PC-9 (cell line): ENCODE results near the gene ATP2B2.

Source experiments
- EZH2 ChIP-seq: fragments of 200-600 bp; sonication (generic); IDR thresholded peaks from 2 replicates; pipeline ENCODE4 v1.8.0; 2017; ENCODE audit warnings: antibody characterized with exemption, low read depth
- TF ChIP-seq, protein P1 (sequence below): fragments of 200-600 bp; sonication (generic); conservative IDR thresholded peaks from 2 replicates; pipeline ENCODE4 v1.6.1; 2017; ENCODE audit warnings: mixed run types, antibody characterized with exemption, mild to moderate bottlenecking, moderate library complexity

DNA sequence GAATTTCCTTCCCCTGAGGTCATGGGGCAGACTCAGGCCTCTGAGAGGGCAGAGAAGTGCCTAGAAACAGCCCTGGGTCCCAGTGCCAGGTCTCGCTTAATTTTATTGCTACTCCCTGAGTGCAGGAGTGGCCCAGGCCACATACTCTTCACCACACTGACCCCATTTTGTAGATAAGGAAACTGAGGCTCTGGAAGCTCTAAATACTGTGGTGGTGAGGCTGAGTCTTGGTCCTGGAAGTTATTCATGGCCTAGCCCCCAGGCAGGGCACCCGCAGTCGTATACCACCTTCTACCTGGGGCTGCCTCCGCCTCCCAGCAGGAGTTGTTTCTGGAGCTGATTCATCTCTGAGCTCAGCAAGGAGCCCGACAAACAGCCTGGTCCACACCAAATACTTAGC lies 9.8 kb downstream of the ATP2B2 start:
- TF ChIP-seq, protein P1, sequence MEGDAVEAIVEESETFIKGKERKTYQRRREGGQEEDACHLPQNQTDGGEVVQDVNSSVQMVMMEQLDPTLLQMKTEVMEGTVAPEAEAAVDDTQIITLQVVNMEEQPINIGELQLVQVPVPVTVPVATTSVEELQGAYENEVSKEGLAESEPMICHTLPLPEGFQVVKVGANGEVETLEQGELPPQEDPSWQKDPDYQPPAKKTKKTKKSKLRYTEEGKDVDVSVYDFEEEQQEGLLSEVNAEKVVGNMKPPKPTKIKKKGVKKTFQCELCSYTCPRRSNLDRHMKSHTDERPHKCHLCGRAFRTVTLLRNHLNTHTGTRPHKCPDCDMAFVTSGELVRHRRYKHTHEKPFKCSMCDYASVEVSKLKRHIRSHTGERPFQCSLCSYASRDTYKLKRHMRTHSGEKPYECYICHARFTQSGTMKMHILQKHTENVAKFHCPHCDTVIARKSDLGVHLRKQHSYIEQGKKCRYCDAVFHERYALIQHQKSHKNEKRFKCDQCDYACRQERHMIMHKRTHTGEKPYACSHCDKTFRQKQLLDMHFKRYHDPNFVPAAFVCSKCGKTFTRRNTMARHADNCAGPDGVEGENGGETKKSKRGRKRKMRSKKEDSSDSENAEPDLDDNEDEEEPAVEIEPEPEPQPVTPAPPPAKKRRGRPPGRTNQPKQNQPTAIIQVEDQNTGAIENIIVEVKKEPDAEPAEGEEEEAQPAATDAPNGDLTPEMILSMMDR = no peak
- TF ChIP-seq EZH2 = no peak
